H1 (cell line): ENCODE results near the gene NETO2. TPM values are rescaled to one million over a fixed set of nuclear protein-coding genes. Genes with fewer than 3 reads are reported as not detected.

Experiments used
- CTCF ChIA-PET: fragments of 300-600 bp; sonication (Branson Sonifier 250); formaldehyde crosslinking; loops from one replicate; lab custom pipeline; 2021; ENCODE audit not compliant: partially characterized antibody; lab: Charles Lee
- POLR2A ChIA-PET: fragments of 300-600 bp; sonication (Branson Sonifier 250); formaldehyde crosslinking; loops from one replicate; lab custom pipeline; 2021; ENCODE audit warnings: inconsistent platforms; ENCODE audit not compliant: partially characterized antibody; lab: Charles Lee
- DNase-seq, 2 experiments: peaks; one replicate each; pipeline versions ENCODE4 v3.0.0 to v3.0.0-alpha.2; 2010 to 2022; ENCODE audit warnings: low spot score in 2 of 2, low read depth in 1 of 2, mixed read lengths in 1 of 2
- FAIRE-seq: peaks from 2 replicates; lab custom pipeline; 2011; peaks lifted over from hg19 to GRCh38; lab: Jason Lieb, UNC
- H2AFZ ChIP-seq: 2 replicates; pipeline ENCODE4 v1.8.1; 2012; ENCODE audit warnings: low read length, inconsistent platforms
- H2AK5ac ChIP-seq: 2 replicates; pipeline ENCODE4 v1.6.1; 2013; ENCODE audit warnings: low read depth, low read length
- H2BK120ac ChIP-seq: replicated peaks from 2 replicates; pipeline ENCODE3; 2013; ENCODE audit warnings: low read depth, low read length, inconsistent platforms
- H2BK12ac ChIP-seq: 2 replicates; pipeline ENCODE4 v1.6.1; 2013; ENCODE audit warnings: low read depth, low read length
- H2BK15ac ChIP-seq: 2 replicates; pipeline ENCODE4 v1.6.1; 2013; ENCODE audit warnings: low read length
- H2BK20ac ChIP-seq: 2 replicates; pipeline ENCODE4 v1.6.1; 2013; ENCODE audit warnings: low read length
- H2BK5ac ChIP-seq: 2 replicates; pipeline ENCODE4 v1.6.1; 2013; ENCODE audit warnings: low read depth, low read length
- H3K14ac ChIP-seq: 2 replicates; pipeline ENCODE4 v1.6.1; 2013; ENCODE audit warnings: inconsistent platforms; ENCODE audit not compliant: insufficient read length
- H3K18ac ChIP-seq: 2 replicates; pipeline ENCODE4 v1.6.1; 2013; ENCODE audit warnings: low read length; ENCODE audit errors: extremely low read depth
- H3K23ac ChIP-seq: 2 replicates; pipeline ENCODE4 v1.6.1; 2013; ENCODE audit warnings: inconsistent platforms; ENCODE audit not compliant: insufficient read length
- H3K23me2 ChIP-seq: 2 replicates; pipeline ENCODE4 v1.6.1; 2013; ENCODE audit warnings: low read depth, low read length
- H3K27ac ChIP-seq: 2 replicates; pipeline ENCODE4 v1.6.1; 2011; ENCODE audit warnings: low read depth, low read length, inconsistent platforms
- H3K27me3 ChIP-seq, 4 experiments: replicated peaks in 1 of 4; 1 replicate in 1 of 4; 2 replicates in 3 of 4; pipeline versions ENCODE4 v1.6.1 to v1.8.1; 2011 to 2013; ENCODE audit warnings: low read length in 3 of 4, mild to moderate bottlenecking in 3 of 4, inconsistent platforms in 2 of 4, mixed read lengths in 2 of 4, moderate library complexity in 1 of 4; ENCODE audit not compliant: control insufficient read depth in 3 of 4, insufficient read depth in 3 of 4; ENCODE audit errors: extremely low read depth in 1 of 4
- H3K36me3 ChIP-seq, 4 experiments: 2 replicates each; pipeline versions ENCODE4 v1.6.1 to v1.8.1; 2011 to 2013; ENCODE audit warnings: mild to moderate bottlenecking in 4 of 4, low read length in 3 of 4, moderate library complexity in 2 of 4, control low read depth in 1 of 4, inconsistent platforms in 1 of 4; ENCODE audit not compliant: insufficient read depth in 4 of 4, control insufficient read depth in 2 of 4
- H3K4ac ChIP-seq: replicated peaks from 2 replicates; pipeline ENCODE3; 2013; ENCODE audit warnings: low read length, low read depth, mixed read lengths, inconsistent platforms; ENCODE audit not compliant: insufficient read length
- H3K4me1 ChIP-seq, 4 experiments: replicated peaks in 1 of 4; 1 replicate in 1 of 4; 2 replicates in 3 of 4; pipeline versions ENCODE4 v1.6.1 to v1.8.1; 2011 to 2013; ENCODE audit warnings: low read length in 3 of 4, inconsistent platforms in 2 of 4, mixed read lengths in 1 of 4; ENCODE audit not compliant: insufficient read depth in 4 of 4, control insufficient read depth in 3 of 4
- H3K4me2 ChIP-seq, 2 experiments: 2 replicates each; pipeline versions ENCODE4 v1.6.1 to v1.8.1; 2011 to 2013; ENCODE audit warnings: low read depth in 2 of 2, low read length in 2 of 2, control low read depth in 1 of 2, inconsistent platforms in 1 of 2, mild to moderate bottlenecking in 1 of 2; ENCODE audit not compliant: insufficient read depth in 1 of 2
- H3K4me3 ChIP-seq, 4 experiments: fragments of 200-600, 300-600 bp in 1 of 4; sonication (generic), shearing (Covaris generic), sonication (Bioruptor Twin) in 1 of 4; 2 replicates each; pipeline versions ENCODE4 v1.5.1 to v1.8.1; 2011 to 2016; ENCODE audit warnings: low read length in 4 of 4, low read depth in 3 of 4, control low read depth in 2 of 4, inconsistent platforms in 2 of 4, mild to moderate bottlenecking in 2 of 4, mixed read lengths in 1 of 4, moderate library complexity in 1 of 4; ENCODE audit not compliant: insufficient read depth in 2 of 4; ENCODE audit errors: extremely low read depth in 1 of 4
- H3K56ac ChIP-seq: replicated peaks from 2 replicates; pipeline ENCODE3; 2013; ENCODE audit warnings: low read depth, mild to moderate bottlenecking, mixed read lengths, low read length, inconsistent platforms; ENCODE audit not compliant: insufficient read length
- H3K79me1 ChIP-seq: 2 replicates; pipeline ENCODE4 v1.6.1; 2013; ENCODE audit warnings: low read depth, low read length, control low read depth
- H3K79me2 ChIP-seq, 2 experiments: 2 replicates each; pipeline versions ENCODE4 v1.6.1 to v1.8.1; 2012 to 2013; ENCODE audit warnings: low read length in 2 of 2, mild to moderate bottlenecking in 2 of 2, inconsistent platforms in 1 of 2; ENCODE audit not compliant: insufficient read depth in 2 of 2, control insufficient read depth in 1 of 2
- H3K9ac ChIP-seq, 4 experiments: replicated peaks in 1 of 4; 1 replicate in 1 of 4; 2 replicates in 3 of 4; pipeline versions ENCODE4 v1.6.1 to v1.8.1; 2011 to 2013; ENCODE audit warnings: low read depth in 3 of 4, low read length in 3 of 4, control low read depth in 2 of 4, mild to moderate bottlenecking in 2 of 4, moderate library complexity in 2 of 4, inconsistent platforms in 1 of 4; ENCODE audit errors: extremely low read depth in 1 of 4
- H3K9me3 ChIP-seq, 2 experiments: 2 replicates each; pipeline versions ENCODE4 v1.6.1 to v1.8.1; 2012 to 2013; ENCODE audit warnings: mild to moderate bottlenecking in 2 of 2, moderate library complexity in 2 of 2, control low read depth in 1 of 2, inconsistent platforms in 1 of 2, low read depth in 1 of 2, low read length in 1 of 2, mixed read lengths in 1 of 2; ENCODE audit not compliant: insufficient read depth in 2 of 2
- H4K20me1 ChIP-seq, 2 experiments: replicated peaks in 1 of 2; 2 replicates each; pipeline versions ENCODE3 to v1.8.1; 2011 to 2013; ENCODE audit warnings: inconsistent platforms in 2 of 2, low read length in 2 of 2, mild to moderate bottlenecking in 1 of 2; ENCODE audit not compliant: insufficient read depth in 2 of 2, control insufficient read depth in 1 of 2
- H4K5ac ChIP-seq: 2 replicates; pipeline ENCODE4 v1.6.1; 2013; ENCODE audit warnings: low read length, low read depth, mixed read lengths, inconsistent platforms; ENCODE audit not compliant: insufficient read length
- H4K8ac ChIP-seq: 2 replicates; pipeline ENCODE4 v1.8.0; 2013; ENCODE audit warnings: mild to moderate bottlenecking, moderate library complexity, low read length, inconsistent platforms; ENCODE audit not compliant: insufficient read depth; ENCODE audit errors: extremely low read depth
- H4K91ac ChIP-seq: replicated peaks from 2 replicates; pipeline ENCODE3; 2013; ENCODE audit warnings: low read length, mixed read lengths, inconsistent platforms; ENCODE audit not compliant: insufficient read length
- BACH1 ChIP-seq: IDR thresholded peaks from 2 replicates; pipeline ENCODE4 v1.6.1; 2012; ENCODE audit warnings: low read length, improper control_type of control experiment
- BCL11A ChIP-seq, 2 experiments: IDR thresholded peaks; one replicate each; pipeline ENCODE4 v1.6.1; 2011; ENCODE audit warnings: low read depth in 2 of 2, low read length in 2 of 2, mild to moderate bottlenecking in 2 of 2
- BRCA1 ChIP-seq: IDR thresholded peaks from 2 replicates; pipeline ENCODE4 v1.6.1; 2012; ENCODE audit warnings: low read depth, low read length, improper control_type of control experiment
- CBX8 ChIP-seq: fragments of 300-800, 300-1000 bp; sonication (generic); IDR thresholded peaks from 2 replicates; pipeline ENCODE4 v1.7.1; 2016; ENCODE audit warnings: low read depth, low read length, borderline replicate concordance
- CEBPB ChIP-seq: IDR thresholded peaks from 2 replicates; pipeline ENCODE4 v1.6.1; 2012; ENCODE audit warnings: low read depth, low read length
- CREB1 ChIP-seq: IDR thresholded peaks from 2 replicates; pipeline ENCODE4 v1.6.1; 2012; ENCODE audit warnings: inconsistent platforms
- EP300 ChIP-seq, 2 experiments: IDR thresholded peaks; 1 replicate in 1 of 2; 2 replicates in 1 of 2; pipeline ENCODE4 v1.6.1; 2011 to 2012; ENCODE audit warnings: low read depth in 2 of 2, low read length in 2 of 2, mild to moderate bottlenecking in 2 of 2, borderline replicate concordance in 1 of 2, inconsistent platforms in 1 of 2, moderate library complexity in 1 of 2
- FOSL1 ChIP-seq: IDR thresholded peaks from 2 replicates; pipeline ENCODE4 v1.6.1; 2011; ENCODE audit warnings: mild to moderate bottlenecking, low read depth, low read length, moderate library complexity; ENCODE audit not compliant: insufficient read depth
- POLR2A ChIP-seq, 2 experiments: IDR thresholded peaks; 1 replicate in 1 of 2; 2 replicates in 1 of 2; pipeline ENCODE4 v1.6.1; 2011; ENCODE audit warnings: low read depth in 2 of 2, low read length in 2 of 2, mild to moderate bottlenecking in 2 of 2; ENCODE audit errors: control extremely low read depth in 1 of 2
- POLR2AphosphoS5 ChIP-seq: IDR thresholded peaks from 2 replicates; pipeline ENCODE4 v1.6.1; 2011; ENCODE audit warnings: low read depth, low read length
- SAP30 ChIP-seq: fragments of 300-600 bp; sonication (generic); IDR thresholded peaks from 2 replicates; pipeline ENCODE4 v1.7.1; 2012; ENCODE audit warnings: low read length, moderate library complexity, mild to moderate bottlenecking, inconsistent platforms; ENCODE audit not compliant: insufficient read depth, insufficient replicate concordance
- SIX5 ChIP-seq: IDR thresholded peaks from 2 replicates; pipeline ENCODE4 v1.6.1; 2011; ENCODE audit warnings: mild to moderate bottlenecking, low read depth, low read length
- SP2 ChIP-seq: IDR thresholded peaks from 2 replicates; pipeline ENCODE4 v1.6.1; 2012; ENCODE audit warnings: mild to moderate bottlenecking, low read length, inconsistent platforms
- SP4 ChIP-seq: IDR thresholded peaks from 2 replicates; pipeline ENCODE4 v1.6.1; 2012; ENCODE audit warnings: low read length, inconsistent platforms
- SUZ12 ChIP-seq: fragments of 200-600 bp; sonication (generic); IDR thresholded peaks from 2 replicates; pipeline ENCODE4 v1.6.1; 2012; ENCODE audit warnings: mild to moderate bottlenecking, inconsistent platforms, low read length, moderate library complexity, mixed read lengths
- TAF7 ChIP-seq: optimal IDR thresholded peaks from 2 replicates; pipeline ENCODE3; 2011; ENCODE audit warnings: low read depth, mild to moderate bottlenecking, inconsistent platforms, low read length, moderate library complexity, borderline replicate concordance
- TBP ChIP-seq: IDR thresholded peaks from 2 replicates; pipeline ENCODE4 v1.6.1; 2011; ENCODE audit warnings: low read depth, low read length, improper control_type of control experiment
- WGBS, 2 experiments: shearing (Covaris generic) in 1 of 2; methylation state at CpG; one replicate each; pipeline versions ENCODE4 v1.1.6 to v1.1.7; 2013 to 2015; ENCODE audit warnings: low lambda C conversion rate in 2 of 2, mixed read lengths in 2 of 2, inconsistent platforms in 1 of 2, low coverage in 1 of 2, missing lambda C conversion rate in 1 of 2; ENCODE audit not compliant: insufficient replicate concordance in 2 of 2, insufficient coverage in 1 of 2, insufficient read length in 1 of 2; ENCODE audit errors: extremely low coverage in 1 of 2, missing lambda C conversion rate in 1 of 2; 5-methylcytosine and 5-hydroxymethylcytosine counted together
- polyA plus RNA-seq, 7 experiments: library from polyadenylated mRNA; depleted of rRNA in 3 of 7; stranded (reverse) in 5 of 7; unstranded in 2 of 7; fragments of >200 nt in 5 of 7; fragments of 200-250 nt in 2 of 7; gene quantifications; 1 replicate in 5 of 7; 2 replicates in 1 of 7; 4 replicates in 1 of 7; pipeline versions ENCODE4 v1.2.1 to v1.2.3, GENCODE V29; 2011 to 2013; ENCODE audit warnings: missing spikeins in 2 of 7, mixed read lengths in 2 of 7
- total RNA-seq: library from RNA; stranded (reverse); fragmentation: NEBNext Ultra II Directional; extraction: Animal tissue kit (Norgen Biotek cat#: 25700); gene quantifications from 2 replicates; pipeline ENCODE4 v1.2.1, GENCODE V29; 2021

The NETO2 gene
- total and polyA plus RNA-seq, 2 of the 8 experiments (the other 6 are each of a cell fraction or from before 2014, with no cell fraction given), result 9.4 to 12.5 TPM

DNA sequence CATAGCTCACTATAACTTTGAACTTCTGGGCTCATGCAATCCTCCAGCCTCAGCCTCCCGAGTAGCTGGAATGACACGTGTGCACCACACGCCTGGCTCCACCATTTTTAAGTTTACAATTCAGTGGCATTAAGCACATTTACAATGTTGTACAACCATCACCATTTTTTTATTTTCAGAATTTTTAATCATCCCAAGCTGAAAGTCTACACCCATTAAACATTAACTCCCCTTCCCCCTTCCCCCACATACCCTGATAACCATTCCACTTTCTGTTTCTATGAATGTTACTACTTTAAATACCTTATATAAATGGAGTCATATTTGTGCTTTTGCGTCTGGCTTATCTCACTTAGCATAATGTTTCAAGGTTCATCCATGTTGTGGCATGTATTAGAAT lies 18.0 kb downstream of the NETO2 start:
- no peak overlapping the region for H2BK12ac ChIP-seq
- H3K4ac ChIP-seq, result no peak overlapping the region
- no peak overlapping the region for H3K4me2 ChIP-seq
- POLR2A ChIA-PET, result no interaction called here
- no peak overlapping the region for H4K8ac ChIP-seq
- H2AK5ac ChIP-seq, result no peak overlapping the region
- no peak overlapping the region for H4K91ac ChIP-seq
- TF ChIP-seq BCL11A (IDR thresholded peaks at IDR 0.05; ENCODE audit: low read depth in 2 of 2, low read length in 2 of 2), result no peak
- no peak for TF ChIP-seq SP2
- TF ChIP-seq CBX8, result no peak
- TF ChIP-seq SIX5, result no peak
- TF ChIP-seq BACH1, result no peak
- TF ChIP-seq FOSL1, result no peak
- TF ChIP-seq SUZ12, result no peak
- no peak for TF ChIP-seq EP300 (IDR thresholded peaks at IDR 0.05; ENCODE audit: borderline replicate concordance in 1 of 2, low read depth in 2 of 2, low read length in 2 of 2)
- no peak for TF ChIP-seq POLR2AphosphoS5
- no peak for TF ChIP-seq TBP
- TF ChIP-seq TAF7, result no peak
- TF ChIP-seq CEBPB, result no peak
- TF ChIP-seq SP4, result no peak
- TF ChIP-seq SAP30, result no peak
- TF ChIP-seq BRCA1, result no peak
- TF ChIP-seq CREB1, result no peak
- no peak for TF ChIP-seq POLR2A (IDR thresholded peaks at IDR 0.05; ENCODE audit: control extremely low read depth in 1 of 2, low read depth in 2 of 2, low read length in 2 of 2)
- H3K4me3 ChIP-seq, result no peak overlapping the region
- CTCF ChIA-PET, result interaction anchor here (0.7 to 1.1 kb wide), 4 partner anchors 10 to 83 kb away, joined by 3 to 5 read pairs (median 4); no protein-coding TSS in a partner anchor
- no peak overlapping the region for H4K5ac ChIP-seq
- H3K79me2 ChIP-seq, result no peaks in the 10 kb centered on the region
- H3K23ac ChIP-seq, result no peak overlapping the region
- no peak overlapping the region for H2BK15ac ChIP-seq
- no peak overlapping the region for H2BK120ac ChIP-seq
- FAIRE-seq, result no peak
- no peak overlapping the region for H2AFZ ChIP-seq
- H3K27me3 ChIP-seq, result no peaks in the 10 kb centered on the region
- H2BK20ac ChIP-seq, result no peak overlapping the region
- H3K4me1 ChIP-seq, result peaks cover 0 to 3% (median 0%) of the 10 kb centered on the region in 4 experiments; a peak in 3 of 7 replicates
- no peak overlapping the region for H3K18ac ChIP-seq
- no peak for DNase-seq
- no peaks in the 10 kb centered on the region for H3K9me3 ChIP-seq
- H3K23me2 ChIP-seq, result no peaks in the 10 kb centered on the region
- 95% methylated on average over 4 of the region's 4 CpGs; no CpG with 5 or more reads in 1 of the 2 experiments for WGBS, 2 experiments
- peaks cover 0 to 1% of the 10 kb centered on the region in 2 experiments for H4K20me1 ChIP-seq
- no peak overlapping the region for H3K27ac ChIP-seq
- no peak overlapping the region for H2BK5ac ChIP-seq
- no peak overlapping the region for H3K56ac ChIP-seq
- no peak overlapping the region for H3K9ac ChIP-seq
- H3K14ac ChIP-seq, result no peak overlapping the region
- no peaks in the 10 kb centered on the region for H3K36me3 ChIP-seq
- no peaks in the 10 kb centered on the region for H3K79me1 ChIP-seq
